HepG2 (cell line): ENCODE results near the gene MAP2K7. TPM values are rescaled to one million over a fixed set of nuclear protein-coding genes. Genes with fewer than 3 reads are reported as not detected.

Source experiments
- CREM ChIP-seq, 2 experiments: sonication (generic) in 1 of 2; formaldehyde crosslinking in 1 of 2; IDR thresholded peaks; 2 replicates each; pipeline versions ENCODE4 v1.4.0 to v1.6.1; 2016 to 2020; ENCODE audit warnings: antibody characterized with exemption in 1 of 2, mild to moderate bottlenecking in 1 of 2, missing genetic modification reagents in 1 of 2
- DR1 ChIP-seq: sonication (generic); formaldehyde crosslinking; IDR thresholded peaks from 2 replicates; pipeline ENCODE4 v1.8.0; 2021; ENCODE audit warnings: mild to moderate bottlenecking, missing genetic modification reagents, inconsistent platforms
- FOSL2 ChIP-seq: sonication (generic); formaldehyde crosslinking; IDR thresholded peaks from 2 replicates; pipeline ENCODE4 v1.4.0; 2020; ENCODE audit warnings: missing genetic modification reagents
- GLI4 ChIP-seq: sonication (generic); formaldehyde crosslinking; IDR thresholded peaks from 2 replicates; pipeline ENCODE4 v1.5.1; 2020; ENCODE audit warnings: missing genetic modification reagents, mild to moderate bottlenecking, moderate library complexity, borderline replicate concordance
- JARID2 ChIP-seq: sonication (generic); formaldehyde crosslinking; IDR thresholded peaks from 2 replicates; pipeline ENCODE4 v1.8.1; 2023; ENCODE audit warnings: missing genetic modification reagents, inconsistent platforms; ENCODE audit not compliant: insufficient replicate concordance
- KAT8 ChIP-seq: IDR thresholded peaks from 2 replicates; pipeline ENCODE4 v1.6.1; 2016; ENCODE audit warnings: missing genetic modification reagents, missing compliant biosample characterization
- MED13 ChIP-seq: sonication (generic); formaldehyde crosslinking; IDR thresholded peaks from 2 replicates; pipeline ENCODE4 v1.5.0; 2020; ENCODE audit warnings: missing genetic modification reagents
- POLR2G ChIP-seq: fragments of 200-400 bp; formaldehyde crosslinking; IDR thresholded peaks from 2 replicates; pipeline ENCODE4 v1.6.1; 2018; ENCODE audit warnings: mild to moderate bottlenecking, low read depth, low read length, moderate library complexity
- PTBP1 ChIP-seq: fragments of 200-400 bp; formaldehyde crosslinking; IDR thresholded peaks from 2 replicates; pipeline ENCODE4 v1.6.1; 2018; ENCODE audit warnings: low read length, low read depth; ENCODE audit not compliant: poor library complexity, severe bottlenecking
- TBX2 ChIP-seq: sonication (generic); formaldehyde crosslinking; IDR thresholded peaks from 2 replicates; pipeline ENCODE4 v1.5.0; 2020; ENCODE audit warnings: missing genetic modification reagents, mild to moderate bottlenecking, borderline replicate concordance
- ZC3H4 ChIP-seq: sonication (generic); formaldehyde crosslinking; IDR thresholded peaks from 2 replicates; pipeline ENCODE4 v1.4.0; 2020; ENCODE audit warnings: missing genetic modification reagents, borderline replicate concordance
- ZFP1 ChIP-seq: IDR thresholded peaks from 2 replicates; pipeline ENCODE4 v1.6.1; 2016
- ZNF101 ChIP-seq: sonication (generic); formaldehyde crosslinking; IDR thresholded peaks from 2 replicates; pipeline ENCODE4 v1.4.0; 2020; ENCODE audit warnings: mild to moderate bottlenecking, low read depth, missing genetic modification reagents, borderline replicate concordance
- ZNF138 ChIP-seq: sonication (generic); formaldehyde crosslinking; IDR thresholded peaks from 2 replicates; pipeline ENCODE4 v1.5.0; 2020; ENCODE audit warnings: mild to moderate bottlenecking, low read depth, missing genetic modification reagents
- ZNF501 ChIP-seq: sonication (generic); formaldehyde crosslinking; IDR thresholded peaks from 2 replicates; pipeline ENCODE4 v1.5.1; 2020; ENCODE audit warnings: mild to moderate bottlenecking, moderate library complexity, missing genetic modification reagents
- ZNF7 ChIP-seq: IDR thresholded peaks from 2 replicates; pipeline ENCODE4 v1.6.1; 2016; ENCODE audit warnings: missing biosample characterization, missing genetic modification reagents
- polyA plus RNA-seq, 8 experiments: library from polyadenylated mRNA; depleted of rRNA in 3 of 8; stranded (reverse) in 7 of 8; unstranded in 1 of 8; fragments of >200 nt; fragmentation: Illumina TruSeq in 4 of 8; extraction: Trizol in 4 of 8; gene quantifications; 2 replicates each; pipeline versions ENCODE4 v1.2.1 to v1.2.3, GENCODE V29; 2011 to 2016; ENCODE audit warnings: low read depth in 4 of 8, missing spikeins in 1 of 8, mixed read lengths in 1 of 8; ENCODE audit not compliant: insufficient read depth in 1 of 8
- total RNA-seq, 5 experiments: library from RNA; depleted of rRNA; stranded (reverse); fragments of >200 nt; fragmentation: Illumina TruSeq; extraction: Trizol; gene quantifications; 2 replicates each; pipeline ENCODE4 v1.2.3, GENCODE V29; 2016; ENCODE audit warnings: low read depth in 1 of 5
- TF ChIP-seq, protein P1 (sequence below), 2 experiments: sonication (generic) in 1 of 2; formaldehyde crosslinking in 1 of 2; IDR thresholded peaks; 2 replicates each; pipeline versions ENCODE4 v1.4.0 to v1.6.1; 2016 to 2020; ENCODE audit warnings: borderline replicate concordance in 1 of 2, low read depth in 1 of 2, mild to moderate bottlenecking in 1 of 2, missing genetic modification reagents in 1 of 2
- TF ChIP-seq, protein P2 (sequence below): sonication (generic); formaldehyde crosslinking; IDR thresholded peaks from 2 replicates; pipeline ENCODE4 v1.4.0; 2020; ENCODE audit warnings: missing genetic modification reagents
- TF ChIP-seq, protein P3 (sequence below): sonication (generic); formaldehyde crosslinking; IDR thresholded peaks from 2 replicates; pipeline ENCODE4 v1.5.1; 2020; ENCODE audit warnings: missing genetic modification reagents, mild to moderate bottlenecking, borderline replicate concordance
- TF ChIP-seq, protein P4 (sequence below): sonication (generic); formaldehyde crosslinking; IDR thresholded peaks from 2 replicates; pipeline ENCODE4 v1.4.0; 2020; ENCODE audit warnings: mild to moderate bottlenecking, missing genetic modification reagents

The MAP2K7 gene
- total and polyA plus RNA-seq, 2 of the 13 experiments (the other 11 are each of a cell fraction or from before 2014, with no cell fraction given) = 9.0 to 10.8 TPM

DNA sequence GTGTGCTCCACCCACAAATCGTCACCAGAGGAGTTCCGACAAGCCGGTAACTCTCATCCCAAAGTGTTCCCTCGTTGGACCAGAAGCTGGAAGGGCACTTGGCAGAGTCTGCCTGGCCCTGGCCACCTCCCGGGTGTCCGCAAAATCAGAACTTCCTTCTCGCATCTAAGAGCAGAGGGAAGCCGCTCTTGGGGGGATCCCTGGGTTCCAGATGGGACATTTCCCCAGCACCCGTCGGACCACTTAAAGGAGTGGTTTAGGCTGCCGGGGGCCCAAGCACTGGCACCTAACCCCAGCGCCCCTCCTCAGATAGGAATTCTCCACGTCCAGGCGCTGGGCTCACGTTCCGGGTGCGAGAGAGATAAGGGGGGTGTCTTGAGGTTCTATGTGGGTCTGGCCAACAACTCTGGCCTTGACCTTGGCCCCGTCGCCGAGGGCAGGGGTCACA lies 857 bp upstream of the MAP2K7 start (continued):
- TF ChIP-seq, protein P1, sequence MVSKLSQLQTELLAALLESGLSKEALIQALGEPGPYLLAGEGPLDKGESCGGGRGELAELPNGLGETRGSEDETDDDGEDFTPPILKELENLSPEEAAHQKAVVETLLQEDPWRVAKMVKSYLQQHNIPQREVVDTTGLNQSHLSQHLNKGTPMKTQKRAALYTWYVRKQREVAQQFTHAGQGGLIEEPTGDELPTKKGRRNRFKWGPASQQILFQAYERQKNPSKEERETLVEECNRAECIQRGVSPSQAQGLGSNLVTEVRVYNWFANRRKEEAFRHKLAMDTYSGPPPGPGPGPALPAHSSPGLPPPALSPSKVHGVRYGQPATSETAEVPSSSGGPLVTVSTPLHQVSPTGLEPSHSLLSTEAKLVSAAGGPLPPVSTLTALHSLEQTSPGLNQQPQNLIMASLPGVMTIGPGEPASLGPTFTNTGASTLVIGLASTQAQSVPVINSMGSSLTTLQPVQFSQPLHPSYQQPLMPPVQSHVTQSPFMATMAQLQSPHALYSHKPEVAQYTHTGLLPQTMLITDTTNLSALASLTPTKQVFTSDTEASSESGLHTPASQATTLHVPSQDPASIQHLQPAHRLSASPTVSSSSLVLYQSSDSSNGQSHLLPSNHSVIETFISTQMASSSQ (IDR thresholded peaks at IDR 0.05; ENCODE audit: low read depth) = no peak
- TF ChIP-seq, protein P1 (CRISPR knock-in tag; IDR thresholded peaks at IDR 0.05; ENCODE audit: borderline replicate concordance) = no peak
- TF ChIP-seq GLI4 (CRISPR knock-in tag) (no peak), CREM (IDR thresholded peaks at IDR 0.05) (peak; percentile 11; the same call in 1 of the 2 replicates), CREM (CRISPR knock-in tag; IDR thresholded peaks at IDR 0.05) (no peak), ZFP1 (no peak), MED13 (CRISPR knock-in tag) (no peak), TBX2 (CRISPR knock-in tag) (peak; percentile 46; the same call in 1 of the 2 replicates), ZNF7 (0 out of 2 replicates have a peak, but pooled peaks have one; percentile 6), POLR2G (no peak), ZNF138 (CRISPR knock-in tag) (0 out of 2 replicates have a peak, but pooled peaks have one; percentile 25), ZNF501 (CRISPR knock-in tag) (no peak), PTBP1 (no peak), ZNF101 (no peak), DR1 (CRISPR knock-in tag) (no peak), FOSL2 (CRISPR knock-in tag) (no peak), ZC3H4 (CRISPR knock-in tag) (peak; percentile 33), KAT8 (CRISPR knock-in tag) (no peak), JARID2 (CRISPR knock-in tag) (no peak)
- TF ChIP-seq, protein P2, sequence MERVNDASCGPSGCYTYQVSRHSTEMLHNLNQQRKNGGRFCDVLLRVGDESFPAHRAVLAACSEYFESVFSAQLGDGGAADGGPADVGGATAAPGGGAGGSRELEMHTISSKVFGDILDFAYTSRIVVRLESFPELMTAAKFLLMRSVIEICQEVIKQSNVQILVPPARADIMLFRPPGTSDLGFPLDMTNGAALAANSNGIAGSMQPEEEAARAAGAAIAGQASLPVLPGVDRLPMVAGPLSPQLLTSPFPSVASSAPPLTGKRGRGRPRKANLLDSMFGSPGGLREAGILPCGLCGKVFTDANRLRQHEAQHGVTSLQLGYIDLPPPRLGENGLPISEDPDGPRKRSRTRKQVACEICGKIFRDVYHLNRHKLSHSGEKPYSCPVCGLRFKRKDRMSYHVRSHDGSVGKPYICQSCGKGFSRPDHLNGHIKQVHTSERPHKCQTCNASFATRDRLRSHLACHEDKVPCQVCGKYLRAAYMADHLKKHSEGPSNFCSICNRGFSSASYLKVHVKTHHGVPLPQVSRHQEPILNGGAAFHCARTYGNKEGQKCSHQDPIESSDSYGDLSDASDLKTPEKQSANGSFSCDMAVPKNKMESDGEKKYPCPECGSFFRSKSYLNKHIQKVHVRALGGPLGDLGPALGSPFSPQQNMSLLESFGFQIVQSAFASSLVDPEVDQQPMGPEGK (CRISPR knock-in tag) = peak; percentile 35; the same call in 1 of the 2 replicates
- TF ChIP-seq, protein P3, sequence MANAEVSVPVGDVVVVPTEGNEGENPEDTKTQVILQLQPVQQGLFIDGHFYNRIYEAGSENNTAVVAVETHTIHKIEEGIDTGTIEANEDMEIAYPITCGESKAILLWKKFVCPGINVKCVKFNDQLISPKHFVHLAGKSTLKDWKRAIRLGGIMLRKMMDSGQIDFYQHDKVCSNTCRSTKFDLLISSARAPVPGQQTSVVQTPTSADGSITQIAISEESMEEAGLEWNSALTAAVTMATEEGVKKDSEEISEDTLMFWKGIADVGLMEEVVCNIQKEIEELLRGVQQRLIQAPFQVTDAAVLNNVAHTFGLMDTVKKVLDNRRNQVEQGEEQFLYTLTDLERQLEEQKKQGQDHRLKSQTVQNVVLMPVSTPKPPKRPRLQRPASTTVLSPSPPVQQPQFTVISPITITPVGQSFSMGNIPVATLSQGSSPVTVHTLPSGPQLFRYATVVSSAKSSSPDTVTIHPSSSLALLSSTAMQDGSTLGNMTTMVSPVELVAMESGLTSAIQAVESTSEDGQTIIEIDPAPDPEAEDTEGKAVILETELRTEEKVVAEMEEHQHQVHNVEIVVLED = no peak
- TF ChIP-seq, protein P4, sequence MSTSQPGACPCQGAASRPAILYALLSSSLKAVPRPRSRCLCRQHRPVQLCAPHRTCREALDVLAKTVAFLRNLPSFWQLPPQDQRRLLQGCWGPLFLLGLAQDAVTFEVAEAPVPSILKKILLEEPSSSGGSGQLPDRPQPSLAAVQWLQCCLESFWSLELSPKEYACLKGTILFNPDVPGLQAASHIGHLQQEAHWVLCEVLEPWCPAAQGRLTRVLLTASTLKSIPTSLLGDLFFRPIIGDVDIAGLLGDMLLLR (CRISPR knock-in tag) = no peak
